H9 (cell line): Measurements from ENCODE around the gene GRK1. TPM values are rescaled to one million over a fixed set of nuclear protein-coding genes. Genes with fewer than 3 reads are reported as not detected.

Experiments used
- DNase-seq: peaks from one replicate; pipeline ENCODE4 v3.0.0-alpha.2; 2017
- H2AFZ ChIP-seq: one replicate; pipeline ENCODE4 v1.6.1; 2013; ENCODE audit warnings: mild to moderate bottlenecking, low read length, control low read depth, moderate library complexity
- H2AK5ac ChIP-seq: 2 replicates; pipeline ENCODE4 v1.6.1; 2013; ENCODE audit warnings: low read length, control low read depth, mixed read lengths; ENCODE audit not compliant: insufficient read length
- H2BK120ac ChIP-seq: one replicate; pipeline ENCODE4 v1.6.1; 2013; ENCODE audit warnings: low read depth, mild to moderate bottlenecking, low read length, control low read depth, inconsistent platforms; ENCODE audit not compliant: poor library complexity, severe bottlenecking
- H2BK12ac ChIP-seq: 2 replicates; pipeline ENCODE4 v1.6.1; 2013; ENCODE audit warnings: low read length, control low read depth, mixed read lengths, low read depth; ENCODE audit not compliant: insufficient read length
- H2BK15ac ChIP-seq: 2 replicates; pipeline ENCODE4 v1.6.1; 2013; ENCODE audit warnings: low read depth, low read length, control low read depth
- H2BK20ac ChIP-seq: one replicate; pipeline ENCODE4 v1.6.1; 2013; ENCODE audit warnings: low read depth, mild to moderate bottlenecking, low read length, control low read depth, inconsistent platforms; ENCODE audit not compliant: poor library complexity, severe bottlenecking
- H2BK5ac ChIP-seq: 2 replicates; pipeline ENCODE4 v1.6.1; 2013; ENCODE audit warnings: low read length, control low read depth, mixed read lengths; ENCODE audit not compliant: insufficient read length
- H3K14ac ChIP-seq: 2 replicates; pipeline ENCODE4 v1.6.1; 2013; ENCODE audit warnings: low read length, control low read depth; ENCODE audit not compliant: insufficient read depth
- H3K18ac ChIP-seq: 2 replicates; pipeline ENCODE4 v1.6.1; 2013; ENCODE audit warnings: low read depth, mild to moderate bottlenecking, mixed read lengths, low read length, control low read depth; ENCODE audit not compliant: insufficient read length
- H3K23ac ChIP-seq: 2 replicates; pipeline ENCODE4 v1.6.1; 2013; ENCODE audit warnings: low read length, control low read depth, mixed read lengths, low read depth; ENCODE audit not compliant: insufficient read length
- H3K23me2 ChIP-seq: 2 replicates; pipeline ENCODE4 v1.6.1; 2013; ENCODE audit warnings: low read depth, mild to moderate bottlenecking, mixed read lengths, low read length, control low read depth; ENCODE audit not compliant: insufficient read length, poor library complexity, severe bottlenecking
- H3K27ac ChIP-seq: 2 replicates; pipeline ENCODE4 v1.5.1; 2013; ENCODE audit warnings: low read length, control low read depth, mixed read lengths, low read depth; ENCODE audit not compliant: insufficient read length
- H3K27me3 ChIP-seq: 2 replicates; pipeline ENCODE4 v1.6.1; 2013; ENCODE audit warnings: low read length, control low read depth, inconsistent platforms; ENCODE audit not compliant: insufficient read depth
- H3K4ac ChIP-seq: 2 replicates; pipeline ENCODE4 v1.6.1; 2013; ENCODE audit warnings: low read depth, mild to moderate bottlenecking, control low read depth, inconsistent platforms, low read length, moderate library complexity
- H3K4me1 ChIP-seq: 2 replicates; pipeline ENCODE4 v1.6.1; 2013; ENCODE audit warnings: low read length, control low read depth, inconsistent platforms; ENCODE audit not compliant: insufficient read depth
- H3K4me2 ChIP-seq: 2 replicates; pipeline ENCODE4 v1.6.1; 2013; ENCODE audit warnings: low read length, control low read depth, mixed read lengths; ENCODE audit not compliant: insufficient read length, insufficient read depth
- H3K56ac ChIP-seq: 2 replicates; pipeline ENCODE4 v1.6.1; 2013; ENCODE audit warnings: low read depth, mild to moderate bottlenecking, mixed read lengths, low read length, control low read depth; ENCODE audit not compliant: insufficient read length
- H3K79me1 ChIP-seq: 2 replicates; pipeline ENCODE4 v1.6.1; 2013; ENCODE audit warnings: low read depth, mild to moderate bottlenecking, moderate library complexity, low read length, control low read depth, inconsistent platforms; ENCODE audit not compliant: insufficient read depth, poor library complexity, severe bottlenecking
- H3K79me2 ChIP-seq: 2 replicates; pipeline ENCODE4 v1.6.1; 2013; ENCODE audit warnings: low read length, control low read depth, inconsistent platforms; ENCODE audit not compliant: insufficient read depth
- H3K9ac ChIP-seq: 2 replicates; pipeline ENCODE4 v1.6.1; 2013; ENCODE audit warnings: low read length, control low read depth, mixed read lengths; ENCODE audit not compliant: insufficient read length; ENCODE audit errors: extremely low read depth
- H3K9me3 ChIP-seq: one replicate; pipeline ENCODE4 v1.6.1; 2013; ENCODE audit warnings: low read depth, low read length, inconsistent platforms; ENCODE audit not compliant: control insufficient read depth
- H3T11ph ChIP-seq: one replicate; pipeline ENCODE4 v1.6.1; 2013; ENCODE audit warnings: mild to moderate bottlenecking, low read length, control low read depth, inconsistent platforms
- H4K20me1 ChIP-seq: one replicate; pipeline ENCODE4 v1.6.1; 2013; ENCODE audit not compliant: control insufficient read depth, insufficient read length, insufficient read depth
- H4K5ac ChIP-seq: 2 replicates; pipeline ENCODE4 v1.6.1; 2013; ENCODE audit warnings: low read depth, mild to moderate bottlenecking, mixed read lengths, low read length, control low read depth; ENCODE audit not compliant: insufficient read length
- H4K8ac ChIP-seq: replicated peaks from 2 replicates; pipeline ENCODE4 v1.6.1; 2013; ENCODE audit warnings: low read length, control low read depth, mixed read lengths, low read depth; ENCODE audit not compliant: insufficient read length
- H4K91ac ChIP-seq: 2 replicates; pipeline ENCODE4 v1.6.1; 2013; ENCODE audit warnings: low read depth, mild to moderate bottlenecking, moderate library complexity, mixed read lengths, low read length, control low read depth; ENCODE audit not compliant: insufficient read length
- H3K27ac Mint-ChIP-seq, 3 experiments: 2 replicates in 2 of 3; 3 replicates in 1 of 3; pipeline ENCODE4 v1.8.0; 2020 to 2021; ENCODE audit warnings: mixed read lengths in 3 of 3, mild to moderate bottlenecking in 1 of 3, moderate library complexity in 1 of 3
- H3K27me3 Mint-ChIP-seq: 2 replicates; pipeline ENCODE4 v1.8.0; 2021; ENCODE audit warnings: low read depth, mild to moderate bottlenecking, moderate library complexity, mixed read lengths
- H3K36me3 Mint-ChIP-seq, 3 experiments: 2 replicates in 2 of 3; 3 replicates in 1 of 3; pipeline ENCODE4 v1.8.0; 2020 to 2021; ENCODE audit warnings: low read depth in 3 of 3, mixed read lengths in 3 of 3; ENCODE audit not compliant: insufficient read depth in 1 of 3
- H3K4me1 Mint-ChIP-seq, 2 experiments: 2 replicates each; pipeline ENCODE4 v1.8.0; 2020; ENCODE audit warnings: mixed read lengths in 2 of 2
- H3K4me3 Mint-ChIP-seq, 2 experiments: 2 replicates in 1 of 2; 3 replicates in 1 of 2; pipeline ENCODE4 v1.8.0; 2020 to 2021; ENCODE audit warnings: mild to moderate bottlenecking in 2 of 2, mixed read lengths in 2 of 2, moderate library complexity in 1 of 2
- H3K9me3 Mint-ChIP-seq, 2 experiments: 2 replicates in 1 of 2; 3 replicates in 1 of 2; pipeline ENCODE4 v1.8.0; 2020; ENCODE audit warnings: mild to moderate bottlenecking in 2 of 2, mixed read lengths in 2 of 2, moderate library complexity in 1 of 2
- CTCF ChIP-seq: fragments of 200-600 bp; sonication (generic); conservative IDR thresholded peaks from 3 replicates; pipeline ENCODE4 v1.8.0; 2021; ENCODE audit warnings: antibody characterized with exemption, mild to moderate bottlenecking
- WGBS: extraction: QIAGEN DNeasy Blood & Tissue Kit; methylation state at CpG from one replicate; pipeline ENCODE4 v1.1.7; 2013; ENCODE audit warnings: missing lambda C conversion rate, low lambda C conversion rate, mixed read lengths; ENCODE audit not compliant: insufficient read length; ENCODE audit errors: extremely low coverage; 5-methylcytosine and 5-hydroxymethylcytosine counted together
- total RNA-seq: library from RNA; stranded (reverse); gene quantifications from 2 replicates; pipeline ENCODE4 v1.2.1, GENCODE V29; 2021

GRK1 gene
- total RNA-seq, 1 experiment from 2014 or later, result 0.31 TPM

- peak overlapping the region; percentile 37 to 95 (median 82); a peak in 5 of 7 replicates for H3K27ac Mint-ChIP-seq
- H3K4me3 Mint-ChIP-seq, result no peak overlapping the region
- H3K27me3 Mint-ChIP-seq, result no peaks in the 10 kb centered on the region
- no peak overlapping the region for H2BK12ac ChIP-seq
- no peak overlapping the region for H2BK20ac ChIP-seq
- H3K4ac ChIP-seq, result no peak overlapping the region
- H2BK5ac ChIP-seq, result no peak overlapping the region
- peaks cover 54 to 89% (median 75%) of the 10 kb centered on the region in 3 experiments for H3K36me3 Mint-ChIP-seq
- no peaks in the 10 kb centered on the region for H3K9me3 ChIP-seq
- no peaks in the 10 kb centered on the region for H4K20me1 ChIP-seq
- no peak overlapping the region for H2BK120ac ChIP-seq
- H3K79me2 ChIP-seq, result no peaks in the 10 kb centered on the region; the same call in 1 of the 2 replicates
- no peaks in the 10 kb centered on the region for H3K79me1 ChIP-seq
- H3K9ac ChIP-seq, result no peak overlapping the region
- no peak for TF ChIP-seq CTCF
- H3K27ac ChIP-seq, result no peak overlapping the region
- no peaks in the 10 kb centered on the region for H3K23me2 ChIP-seq
- no CpG with 5 or more reads among the region's 16 CpGs for WGBS
- no peak overlapping the region for H3K4me2 ChIP-seq
- H2AK5ac ChIP-seq, result no peak overlapping the region
- H3K4me1 Mint-ChIP-seq, result 0 out of 4 replicates have a peak, but pooled peaks cover 0 to 2% of the 10 kb centered on the region in 2 experiments
- no peak overlapping the region for H3K23ac ChIP-seq
- no peak overlapping the region for H4K8ac ChIP-seq
- peaks cover 12 to 15% of the 10 kb centered on the region in 2 experiments for H3K9me3 Mint-ChIP-seq
- no peak overlapping the region for H3K56ac ChIP-seq
- no peak overlapping the region for H4K91ac ChIP-seq
- no peak overlapping the region for H3K14ac ChIP-seq
- no peak overlapping the region for H3K18ac ChIP-seq
- H3K4me1 ChIP-seq, result no peaks in the 10 kb centered on the region
- H3K27me3 ChIP-seq, result no peaks in the 10 kb centered on the region
- H4K5ac ChIP-seq, result no peak overlapping the region
- no peak overlapping the region for H2AFZ ChIP-seq
- H2BK15ac ChIP-seq, result no peak overlapping the region
- DNase-seq, result no peak
- no peak overlapping the region for H3T11ph ChIP-seq
These were observed 39.9 kb upstream of the GRK1 start for GRCh38 chr13:113627136-113627535.
